ENCODE data around the gene DEDD.

Gene DEDD

DNA sequence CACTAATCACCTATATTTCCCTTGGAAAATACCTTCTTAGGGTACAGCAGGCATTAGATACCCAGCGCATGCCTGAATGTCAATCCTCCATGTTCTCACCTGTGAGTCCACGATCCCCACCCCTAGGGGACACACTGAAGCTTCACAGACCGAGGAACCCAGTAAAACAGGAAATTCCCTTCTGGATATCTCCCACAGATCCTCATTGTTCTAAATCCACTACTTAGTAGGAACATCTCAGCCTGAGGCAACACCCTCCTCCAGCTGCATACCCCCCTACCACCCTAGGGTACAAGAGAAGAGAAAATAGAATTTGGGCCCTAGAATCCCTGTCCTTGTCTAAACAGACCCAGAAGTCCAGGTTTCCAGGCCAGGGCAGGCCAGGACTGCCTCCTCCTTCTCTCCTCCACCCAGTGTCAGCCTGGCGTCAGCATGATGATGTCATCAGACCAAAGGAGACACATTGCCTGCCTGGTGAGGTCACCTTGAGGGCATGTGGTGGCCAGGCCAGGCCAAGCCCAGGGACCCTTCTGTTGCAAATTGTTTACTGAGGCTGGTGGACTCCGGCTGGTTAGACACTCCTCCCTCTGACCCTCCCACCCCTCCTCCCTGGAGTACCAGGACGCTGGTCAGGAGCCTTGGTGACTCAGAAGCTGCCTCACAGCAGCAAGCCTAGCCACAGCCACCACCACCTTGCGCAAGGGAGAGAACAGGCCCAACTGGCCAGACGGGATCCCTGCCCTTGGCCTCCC is 49.3 kb downstream of the DEDD start:
- TF ChIP-seq, protein P1, sequence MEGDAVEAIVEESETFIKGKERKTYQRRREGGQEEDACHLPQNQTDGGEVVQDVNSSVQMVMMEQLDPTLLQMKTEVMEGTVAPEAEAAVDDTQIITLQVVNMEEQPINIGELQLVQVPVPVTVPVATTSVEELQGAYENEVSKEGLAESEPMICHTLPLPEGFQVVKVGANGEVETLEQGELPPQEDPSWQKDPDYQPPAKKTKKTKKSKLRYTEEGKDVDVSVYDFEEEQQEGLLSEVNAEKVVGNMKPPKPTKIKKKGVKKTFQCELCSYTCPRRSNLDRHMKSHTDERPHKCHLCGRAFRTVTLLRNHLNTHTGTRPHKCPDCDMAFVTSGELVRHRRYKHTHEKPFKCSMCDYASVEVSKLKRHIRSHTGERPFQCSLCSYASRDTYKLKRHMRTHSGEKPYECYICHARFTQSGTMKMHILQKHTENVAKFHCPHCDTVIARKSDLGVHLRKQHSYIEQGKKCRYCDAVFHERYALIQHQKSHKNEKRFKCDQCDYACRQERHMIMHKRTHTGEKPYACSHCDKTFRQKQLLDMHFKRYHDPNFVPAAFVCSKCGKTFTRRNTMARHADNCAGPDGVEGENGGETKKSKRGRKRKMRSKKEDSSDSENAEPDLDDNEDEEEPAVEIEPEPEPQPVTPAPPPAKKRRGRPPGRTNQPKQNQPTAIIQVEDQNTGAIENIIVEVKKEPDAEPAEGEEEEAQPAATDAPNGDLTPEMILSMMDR (IDR thresholded peaks at IDR 0.05; ENCODE audit: poor library complexity, severe bottlenecking), result no peak
- H3K27me3 ChIP-seq (ENCODE audit: insufficient read depth, poor library complexity, severe bottlenecking), result no peaks in the 10 kb centered on the region
- no peak overlapping the region for H3K4me3 ChIP-seq (ENCODE audit: severe bottlenecking)
- peak; percentile 92 for ATAC-seq (ENCODE audit: low read depth)
- DNase-seq (ENCODE audit: low spot score), result peak; percentile 98
- H3K4me1 ChIP-seq (ENCODE audit: insufficient read depth, poor library complexity, severe bottlenecking), result peaks cover 38% of the 10 kb centered on the region
- no peaks in the 10 kb centered on the region for H3K9me3 ChIP-seq (ENCODE audit: severe bottlenecking)
- H3K27ac ChIP-seq (ENCODE audit: poor library complexity, severe bottlenecking), result peak overlapping the region; percentile 69
- H3K36me3 ChIP-seq (ENCODE audit: low read depth), result no peaks in the 10 kb centered on the region

DNA sequence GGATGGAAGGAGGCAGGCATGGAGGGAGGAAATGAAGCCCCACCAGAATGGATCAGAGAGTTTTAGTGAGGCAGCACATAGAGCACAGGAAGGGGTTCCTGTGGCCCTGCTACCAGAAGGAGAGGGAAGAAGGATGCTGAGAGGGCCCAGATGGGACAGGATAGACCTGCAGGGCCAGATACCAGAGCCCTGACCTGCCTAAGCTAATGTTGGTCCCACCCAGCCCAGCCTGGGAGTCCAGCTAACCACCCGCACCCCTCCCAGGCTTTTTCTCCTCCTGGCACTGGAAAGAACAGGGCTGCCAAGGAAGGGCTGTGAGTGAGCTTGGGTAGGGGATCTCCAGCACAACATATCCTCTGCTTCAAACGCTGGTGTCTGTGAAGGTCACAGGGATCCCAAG is 50.0 kb downstream of the DEDD start:
- ATAC-seq (ENCODE audit: low read depth), result no peak
- peaks cover 37% of the 10 kb centered on the region for H3K4me1 ChIP-seq (ENCODE audit: insufficient read depth, poor library complexity, severe bottlenecking)

DNA sequence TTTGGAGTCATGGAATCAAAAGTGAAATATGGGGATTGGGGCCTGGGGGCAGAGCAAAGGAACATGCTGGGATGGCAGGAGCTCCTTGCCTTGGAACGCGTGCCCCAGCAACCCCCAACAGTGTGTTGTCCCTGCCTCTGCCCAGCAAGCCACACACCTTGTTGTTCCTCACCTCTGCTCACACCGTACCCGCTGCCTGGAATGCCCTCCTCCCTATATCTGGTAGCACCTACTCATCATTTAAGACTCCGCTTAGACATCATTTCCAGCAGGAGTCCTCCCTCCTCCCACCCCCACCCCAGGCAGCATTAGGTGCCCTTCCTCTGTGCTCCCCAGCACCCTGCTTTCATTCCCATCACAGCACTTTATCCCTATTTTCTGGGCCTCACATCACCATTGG is 50.9 kb downstream of the DEDD start:
- H3K4me1 ChIP-seq (ENCODE audit: insufficient read depth, poor library complexity, severe bottlenecking), result peaks cover 38% of the 10 kb centered on the region
- ATAC-seq (ENCODE audit: low read depth), result no peak

More for the DNA sequence above, 50.0 kb downstream of the DEDD start:
- H3K27me3 ChIP-seq (ENCODE audit: insufficient read depth, poor library complexity, severe bottlenecking), result no peaks in the 10 kb centered on the region
- peak overlapping the region; percentile 69 for H3K27ac ChIP-seq (ENCODE audit: poor library complexity, severe bottlenecking)
- TF ChIP-seq, protein P1 (IDR thresholded peaks at IDR 0.05; ENCODE audit: poor library complexity, severe bottlenecking), result no peak
- no peaks in the 10 kb centered on the region for H3K36me3 ChIP-seq (ENCODE audit: low read depth)
- H3K4me3 ChIP-seq (ENCODE audit: severe bottlenecking), result no peak overlapping the region
- H3K9me3 ChIP-seq (ENCODE audit: severe bottlenecking), result no peaks in the 10 kb centered on the region
- no peak for DNase-seq (ENCODE audit: low spot score)

DNA sequence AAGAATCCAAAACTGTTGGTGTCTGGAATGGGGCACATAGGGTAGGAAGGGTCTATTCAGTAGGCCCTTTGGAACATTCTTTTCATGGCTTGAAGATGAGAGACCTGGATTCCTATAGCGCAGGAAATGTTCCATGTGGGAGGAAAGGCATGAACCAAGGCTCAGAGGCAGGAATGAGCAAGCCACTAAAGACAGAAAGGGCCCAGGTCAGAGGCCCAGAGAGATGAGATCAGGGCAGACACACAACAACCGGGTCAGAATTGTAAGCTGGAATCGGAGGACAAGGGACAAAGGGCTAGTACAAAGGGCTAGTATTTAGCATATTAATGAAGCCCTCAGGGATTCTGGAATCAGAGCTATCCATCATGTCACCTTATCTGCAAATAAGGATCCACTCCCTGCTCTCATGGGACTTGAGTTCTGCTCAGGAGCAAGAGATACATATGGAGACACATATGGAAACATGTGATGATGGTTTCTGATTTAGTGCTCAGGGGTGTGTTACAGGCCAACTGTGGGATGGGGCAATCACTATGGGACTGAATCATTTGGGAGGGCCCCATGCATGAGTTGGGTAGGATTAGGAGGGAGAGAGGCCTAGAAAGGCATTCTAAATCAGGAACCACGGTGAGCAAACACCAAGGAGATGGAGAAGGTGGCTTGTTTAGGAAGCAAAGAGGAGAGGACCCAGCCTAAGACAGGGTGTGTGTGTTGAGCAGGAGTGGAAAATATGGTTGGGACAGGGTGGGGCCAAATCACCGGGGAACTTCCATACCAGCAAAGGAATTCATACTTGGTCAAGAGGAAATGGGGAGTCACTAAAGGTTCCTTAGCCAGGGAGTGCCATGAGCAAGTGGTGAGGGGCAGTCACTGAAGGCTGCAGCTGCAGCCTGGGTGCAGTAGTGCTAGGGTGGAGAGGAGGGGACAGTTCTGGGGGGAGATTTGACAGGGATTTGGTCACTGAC is 51.7 kb downstream of the DEDD start:
- Histone ChIP-seq H3K4me1 (ENCODE audit: insufficient read depth, poor library complexity, severe bottlenecking) (peaks cover 38% of the 10 kb centered on the region), H3K9me3 (ENCODE audit: severe bottlenecking) (no peaks in the 10 kb centered on the region), H3K36me3 (ENCODE audit: low read depth) (no peaks in the 10 kb centered on the region), H3K27ac (ENCODE audit: poor library complexity, severe bottlenecking) (peak overlapping the region; percentile 20), H3K4me3 (ENCODE audit: severe bottlenecking) (no peak overlapping the region), H3K27me3 (ENCODE audit: insufficient read depth, poor library complexity, severe bottlenecking) (no peaks in the 10 kb centered on the region)
- TF ChIP-seq, protein P1 (IDR thresholded peaks at IDR 0.05; ENCODE audit: poor library complexity, severe bottlenecking), result no peak
- ATAC-seq (ENCODE audit: low read depth) (no peak), DNase-seq (ENCODE audit: low spot score) (no peak)

More for the DNA sequence above, 50.9 kb downstream of the DEDD start:
- peak overlapping the region; percentile 20 for H3K27ac ChIP-seq (ENCODE audit: poor library complexity, severe bottlenecking)
- no peaks in the 10 kb centered on the region for H3K36me3 ChIP-seq (ENCODE audit: low read depth)
- H3K9me3 ChIP-seq (ENCODE audit: severe bottlenecking), result no peaks in the 10 kb centered on the region
- TF ChIP-seq, protein P1 (IDR thresholded peaks at IDR 0.05; ENCODE audit: poor library complexity, severe bottlenecking), result no peak
- no peaks in the 10 kb centered on the region for H3K27me3 ChIP-seq (ENCODE audit: insufficient read depth, poor library complexity, severe bottlenecking)
- no peak for DNase-seq (ENCODE audit: low spot score)
- H3K4me3 ChIP-seq (ENCODE audit: severe bottlenecking), result no peak overlapping the region

Measured in RWPE2 (cell line).